GM12801 (cell line): Measurements from ENCODE around the gene MACF1.

Source experiments
- CTCF ChIP-seq: IDR thresholded peaks from one replicate; pipeline ENCODE4 v1.5.1; 2011; ENCODE audit warnings: control low read depth; ENCODE audit not compliant: insufficient read length; ENCODE audit errors: extremely low read depth

The MACF1 gene

GRCh38 chr1:39380036-39380435 is 175.5 kb downstream of the MACF1 start:
- no peak for TF ChIP-seq CTCF

- no peak for TF ChIP-seq CTCF
Observed at GRCh38 chr1:39381839-39382238, 177.3 kb downstream of the MACF1 start.

GRCh38 chr1:39384305-39384704 is 179.8 kb downstream of the MACF1 start:
- no peak for TF ChIP-seq CTCF

- TF ChIP-seq CTCF = no peak
Observed at GRCh38 chr1:39385067-39385988, 180.8 kb downstream of the MACF1 start.

GRCh38 chr1:39386997-39387396 is 182.5 kb downstream of the MACF1 start:
- TF ChIP-seq CTCF = no peak

- no peak for TF ChIP-seq CTCF
Observed at GRCh38 chr1:39387452-39387851, 183.0 kb downstream of the MACF1 start.

- no peak for TF ChIP-seq CTCF
Observed at GRCh38 chr1:39391691-39392679, 187.5 kb downstream of the MACF1 start.
